OCI-LY1 (cell line): ENCODE data around the gene RPH3AL.

ENCODE experiments used
- H2AFZ ChIP-seq: fragments of 200-600 bp; sonication (generic), shearing (Covaris generic); 2 replicates; pipeline ENCODE4 v1.6.0; 2014; ENCODE audit warnings: antibody characterized with exemption, mild to moderate bottlenecking, low read length
- H3F3A ChIP-seq: fragments of 200-600 bp; sonication (generic), shearing (Covaris generic); 2 replicates; pipeline ENCODE4 v1.6.0; 2014; ENCODE audit warnings: mild to moderate bottlenecking, antibody characterized with exemption, low read length, moderate library complexity; ENCODE audit not compliant: insufficient read depth
- H3K27ac ChIP-seq: fragments of 200-600 bp; sonication (generic); 2 replicates; pipeline ENCODE4 v1.5.1; 2014; ENCODE audit warnings: low read length, mixed run types, mild to moderate bottlenecking, low read depth; ENCODE audit not compliant: poor library complexity, severe bottlenecking
- H3K27me3 ChIP-seq: fragments of 200-600 bp; sonication (generic); 2 replicates; pipeline ENCODE4 v1.6.0; 2014; ENCODE audit warnings: antibody characterized with exemption, mild to moderate bottlenecking, low read length, moderate library complexity; ENCODE audit not compliant: insufficient read depth
- H3K36me3 ChIP-seq: fragments of 200-600 bp; sonication (generic); 2 replicates; pipeline ENCODE4 v1.6.1; 2014; ENCODE audit warnings: mild to moderate bottlenecking, antibody characterized with exemption, low read length, moderate library complexity, mixed read lengths; ENCODE audit not compliant: insufficient read depth
- H3K4me1 ChIP-seq: fragments of 200-600 bp; sonication (generic); 2 replicates; pipeline ENCODE4 v1.5.1; 2014; ENCODE audit warnings: mild to moderate bottlenecking, low read length, moderate library complexity; ENCODE audit not compliant: insufficient read depth, severe bottlenecking
- H3K4me2 ChIP-seq: fragments of 200-600 bp; sonication (generic), shearing (Covaris generic); 2 replicates; pipeline ENCODE4 v1.6.1; 2014; ENCODE audit warnings: low read length
- H3K4me3 ChIP-seq: fragments of 200-600 bp; sonication (generic); 2 replicates; pipeline ENCODE4 v1.5.1; 2014; ENCODE audit warnings: low read length, low read depth, mild to moderate bottlenecking, mixed read lengths; ENCODE audit not compliant: poor library complexity, severe bottlenecking
- H3K79me2 ChIP-seq: fragments of 200-600 bp; shearing (Covaris generic); 2 replicates; pipeline ENCODE4 v1.6.1; 2016; ENCODE audit warnings: mixed run types, low read length, mixed read lengths; ENCODE audit not compliant: insufficient read depth
- H3K9ac ChIP-seq: fragments of 200-600 bp; sonication (generic), shearing (Covaris generic); 2 replicates; pipeline ENCODE4 v1.6.1; 2014; ENCODE audit warnings: mild to moderate bottlenecking, low read length, mixed read lengths
- H3K9me2 ChIP-seq: fragments of 200-600 bp; sonication (generic), shearing (Covaris generic); 2 replicates; pipeline ENCODE4 v1.6.1; 2014; ENCODE audit warnings: low read depth, mild to moderate bottlenecking, low read length, mixed read lengths
- H3K9me3 ChIP-seq: fragments of 200-600 bp; shearing (Covaris generic); 2 replicates; pipeline ENCODE4 v1.6.1; 2014; ENCODE audit warnings: low read length, mixed read lengths
- H4K20me1 ChIP-seq: fragments of 200-600 bp; sonication (generic), shearing (Covaris generic); 2 replicates; pipeline ENCODE4 v1.6.0; 2016; ENCODE audit warnings: mild to moderate bottlenecking, low read length; ENCODE audit not compliant: insufficient read depth
- EZH2 ChIP-seq: fragments of 200-600 bp; sonication (generic), shearing (Covaris generic); IDR thresholded peaks from 2 replicates; pipeline ENCODE4 v1.8.0; 2017; ENCODE audit warnings: borderline replicate concordance, mixed run types, mild to moderate bottlenecking, antibody characterized with exemption, low read length, moderate library complexity, mixed read lengths
- TF ChIP-seq, protein P1 (sequence below): fragments of 200-600 bp; sonication (generic), shearing (Covaris generic); IDR thresholded peaks from 2 replicates; pipeline ENCODE4 v1.5.1; 2017; ENCODE audit warnings: mild to moderate bottlenecking, antibody characterized with exemption, low read length, moderate library complexity, mixed read lengths

RPH3AL gene

DNA sequence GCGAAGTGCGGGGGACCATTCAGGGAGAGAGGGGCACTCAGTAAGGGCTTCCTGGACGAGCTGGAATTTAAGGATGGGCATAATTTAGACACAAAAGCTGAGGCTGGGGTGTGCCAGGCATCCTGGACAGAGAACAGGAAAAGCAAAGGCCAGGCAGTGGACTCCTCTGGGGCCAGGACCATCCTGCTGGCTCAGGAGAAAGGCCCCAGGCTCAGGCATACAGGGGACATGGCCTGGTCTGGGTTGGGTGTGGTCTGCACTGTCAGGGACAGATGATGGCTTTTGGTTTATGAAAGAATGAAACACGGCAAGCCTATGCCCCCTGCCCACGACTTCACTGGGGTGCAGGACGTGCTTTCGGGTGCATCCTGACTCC lies 122.2 kb downstream of the RPH3AL start:
- Histone ChIP-seq H3K27me3 (peaks cover under 1% of the 10 kb centered on the region; the same call in 1 of the 2 replicates), H4K20me1 (no peaks in the 10 kb centered on the region), H3K79me2 (no peaks in the 10 kb centered on the region), H2AFZ (no peak overlapping the region), H3K9ac (no peak overlapping the region), H3K36me3 (no peaks in the 10 kb centered on the region), H3K4me1 (peaks cover 40% of the 10 kb centered on the region), H3K27ac (no peak overlapping the region), H3K9me3 (no peaks in the 10 kb centered on the region), H3K4me2 (no peak overlapping the region), H3K4me3 (no peak overlapping the region), H3F3A (peaks cover 10% of the 10 kb centered on the region; the same call in 1 of the 2 replicates), H3K9me2 (no peaks in the 10 kb centered on the region)
- TF ChIP-seq, protein P1, sequence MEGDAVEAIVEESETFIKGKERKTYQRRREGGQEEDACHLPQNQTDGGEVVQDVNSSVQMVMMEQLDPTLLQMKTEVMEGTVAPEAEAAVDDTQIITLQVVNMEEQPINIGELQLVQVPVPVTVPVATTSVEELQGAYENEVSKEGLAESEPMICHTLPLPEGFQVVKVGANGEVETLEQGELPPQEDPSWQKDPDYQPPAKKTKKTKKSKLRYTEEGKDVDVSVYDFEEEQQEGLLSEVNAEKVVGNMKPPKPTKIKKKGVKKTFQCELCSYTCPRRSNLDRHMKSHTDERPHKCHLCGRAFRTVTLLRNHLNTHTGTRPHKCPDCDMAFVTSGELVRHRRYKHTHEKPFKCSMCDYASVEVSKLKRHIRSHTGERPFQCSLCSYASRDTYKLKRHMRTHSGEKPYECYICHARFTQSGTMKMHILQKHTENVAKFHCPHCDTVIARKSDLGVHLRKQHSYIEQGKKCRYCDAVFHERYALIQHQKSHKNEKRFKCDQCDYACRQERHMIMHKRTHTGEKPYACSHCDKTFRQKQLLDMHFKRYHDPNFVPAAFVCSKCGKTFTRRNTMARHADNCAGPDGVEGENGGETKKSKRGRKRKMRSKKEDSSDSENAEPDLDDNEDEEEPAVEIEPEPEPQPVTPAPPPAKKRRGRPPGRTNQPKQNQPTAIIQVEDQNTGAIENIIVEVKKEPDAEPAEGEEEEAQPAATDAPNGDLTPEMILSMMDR = no peak
- TF ChIP-seq EZH2 = no peak

DNA sequence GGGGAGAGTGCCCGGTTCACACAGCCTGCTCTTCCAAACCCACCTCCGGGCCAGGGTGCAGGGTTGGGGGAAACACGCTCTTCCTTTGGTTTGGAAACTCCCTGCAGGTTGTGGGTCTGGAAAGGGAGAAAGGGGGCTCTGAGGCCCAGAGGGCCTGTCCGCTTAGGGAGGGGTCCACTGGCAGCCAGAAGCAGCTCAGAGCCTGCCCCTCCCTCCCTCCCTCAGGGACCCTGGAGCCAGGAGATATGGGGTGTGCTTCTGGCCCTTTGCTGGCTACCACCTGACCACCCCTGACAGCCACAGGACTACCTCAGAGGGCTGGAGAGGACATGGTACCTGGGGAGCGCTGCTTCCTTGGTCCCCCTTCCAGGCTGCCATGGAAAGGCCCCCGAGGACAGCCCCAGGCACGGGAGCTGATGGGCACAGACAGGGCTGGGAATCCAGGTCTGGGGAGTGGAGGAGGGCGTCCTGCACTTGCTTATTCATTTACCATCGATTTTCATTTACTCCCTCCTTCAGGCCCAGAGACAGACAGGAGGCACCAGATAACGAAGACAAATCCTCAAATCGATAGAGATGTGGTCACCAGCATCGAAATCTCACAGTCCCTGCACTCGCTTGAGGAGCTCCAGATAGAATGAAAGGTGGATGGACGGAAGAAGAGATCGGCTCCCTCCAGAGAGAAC lies 122.8 kb downstream of the RPH3AL start:
- Histone ChIP-seq H3F3A (peaks cover 10% of the 10 kb centered on the region; the same call in 1 of the 2 replicates), H3K27me3 (peaks cover 3% of the 10 kb centered on the region; the same call in 1 of the 2 replicates), H4K20me1 (no peaks in the 10 kb centered on the region), H3K79me2 (no peaks in the 10 kb centered on the region), H2AFZ (no peak overlapping the region), H3K4me2 (no peak overlapping the region), H3K9me2 (no peaks in the 10 kb centered on the region), H3K4me3 (no peak overlapping the region), H3K9ac (no peak overlapping the region), H3K4me1 (peaks cover 37% of the 10 kb centered on the region), H3K27ac (no peak overlapping the region), H3K9me3 (no peaks in the 10 kb centered on the region), H3K36me3 (no peaks in the 10 kb centered on the region)
- TF ChIP-seq EZH2 = no peak
- TF ChIP-seq, protein P1 = no peak

DNA sequence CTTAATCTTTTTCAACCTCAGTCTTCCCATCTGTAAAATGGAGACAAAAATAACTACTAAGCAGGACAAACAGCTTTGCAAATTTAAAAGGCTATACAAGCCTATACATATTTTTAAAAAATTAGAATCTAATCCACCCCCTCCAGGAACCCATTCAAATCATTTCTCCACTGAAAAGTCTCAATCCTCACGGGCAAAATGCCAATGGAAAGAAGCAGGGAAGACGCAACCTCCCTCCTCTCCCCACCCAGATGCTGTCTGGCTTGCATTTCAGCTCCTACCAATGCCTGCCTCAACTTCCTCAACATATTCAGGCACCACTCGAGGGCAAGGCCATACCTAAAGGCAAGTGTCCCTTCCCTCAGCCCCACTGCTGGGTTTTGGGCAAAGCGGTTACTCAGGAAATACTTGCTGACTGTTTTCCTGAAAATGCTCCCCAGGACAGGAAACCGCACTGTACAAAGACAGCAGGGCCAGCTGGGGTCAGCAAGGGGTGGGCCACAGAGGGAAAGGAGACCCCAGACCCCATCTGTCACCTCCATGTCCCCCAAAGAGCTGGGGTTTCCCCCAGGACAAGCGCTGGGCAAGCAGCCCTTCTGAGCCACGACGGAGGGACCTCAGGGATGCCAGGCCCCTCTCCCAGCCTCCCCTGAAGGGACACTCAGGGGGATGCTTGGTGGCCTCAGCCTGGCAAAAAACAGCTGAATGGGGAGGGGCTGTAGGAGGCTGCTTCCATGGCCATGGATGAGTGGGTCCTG lies 123.5 kb downstream of the RPH3AL start:
- H3F3A ChIP-seq = peaks cover 10% of the 10 kb centered on the region; the same call in 1 of the 2 replicates
- H2AFZ ChIP-seq = no peak overlapping the region
- no peak overlapping the region for H3K27ac ChIP-seq
- TF ChIP-seq EZH2 = no peak
- TF ChIP-seq, protein P1 = no peak
- H3K4me1 ChIP-seq = peaks cover 30% of the 10 kb centered on the region
- peaks cover 3% of the 10 kb centered on the region; the same call in 1 of the 2 replicates for H3K27me3 ChIP-seq
- H3K36me3 ChIP-seq = no peaks in the 10 kb centered on the region; the same call in 1 of the 2 replicates
- H3K9me3 ChIP-seq = no peaks in the 10 kb centered on the region
- H3K79me2 ChIP-seq = no peaks in the 10 kb centered on the region
- no peak overlapping the region for H3K4me2 ChIP-seq
- no peaks in the 10 kb centered on the region for H4K20me1 ChIP-seq
- no peak overlapping the region for H3K4me3 ChIP-seq
- H3K9ac ChIP-seq = no peak overlapping the region
- no peaks in the 10 kb centered on the region for H3K9me2 ChIP-seq
